AG10803 (cell line): ENCODE data around the gene CDC123.
"Not testable (repeated sequence)": the region's sequence is repeated elsewhere in the genome, so short reads cannot be mapped to it uniquely, and the experiment has no call there.

Source experiments
- DNase-seq: peaks from one replicate; pipeline ENCODE4 v3.0.0; 2010; ENCODE audit warnings: low read depth
- H3K4me3 ChIP-seq: 2 replicates; pipeline ENCODE4 v1.5.1; 2011; ENCODE audit warnings: mild to moderate bottlenecking, low read length, control low read depth
- CTCF ChIP-seq: conservative IDR thresholded peaks from 2 replicates; pipeline ENCODE4 v1.5.1; 2011; ENCODE audit warnings: mild to moderate bottlenecking, low read length, control low read depth, inconsistent platforms

CDC123 gene

GRCh38 chr10:12228851-12229250 is 32.9 kb downstream of the CDC123 start:
- TF ChIP-seq CTCF = no peak
- no peak overlapping the region for H3K4me3 ChIP-seq
- no peak for DNase-seq

- not testable (repeated sequence) for DNase-seq, H3K4me3 ChIP-seq
These were observed 38.7 kb downstream of the CDC123 start for GRCh38 chr10:12234687-12235086.

- DNase-seq = no peak
- no peak for TF ChIP-seq CTCF
- no peak overlapping the region for H3K4me3 ChIP-seq
These were observed 39.2 kb downstream of the CDC123 start for GRCh38 chr10:12235116-12235694.

GRCh38 chr10:12235796-12236195 is 39.8 kb downstream of the CDC123 start:
- H3K4me3 ChIP-seq = no peak overlapping the region
- peak; percentile 6 for DNase-seq
- TF ChIP-seq CTCF = no peak

- DNase-seq = peak; percentile 14
- H3K4me3 ChIP-seq = no peak overlapping the region
- no peak for TF ChIP-seq CTCF
These were observed 41.6 kb downstream of the CDC123 start for GRCh38 chr10:12237265-12238220.

GRCh38 chr10:12238821-12239220 is 42.8 kb downstream of the CDC123 start:
- TF ChIP-seq CTCF = no peak
- no peak overlapping the region for H3K4me3 ChIP-seq
- no peak for DNase-seq

- no peak overlapping the region for H3K4me3 ChIP-seq
- no peak for TF ChIP-seq CTCF
- no peak for DNase-seq
These were observed 46.0 kb downstream of the CDC123 start for GRCh38 chr10:12241810-12242529.
